ENCODE measurements around the gene MEIOSIN.

GRCh38 chr19:45752639-45753038, 19.4 kb downstream of the MEIOSIN start:
- TF ChIP-seq CTCF (conservative IDR thresholded peaks at IDR 0.05) (no peak), ZFX (IDR thresholded peaks at IDR 0.05) (no peak)

Data from C4-2B (cell line).